Measurements from ENCODE around the gene CD38.

CD38 gene

DNA sequence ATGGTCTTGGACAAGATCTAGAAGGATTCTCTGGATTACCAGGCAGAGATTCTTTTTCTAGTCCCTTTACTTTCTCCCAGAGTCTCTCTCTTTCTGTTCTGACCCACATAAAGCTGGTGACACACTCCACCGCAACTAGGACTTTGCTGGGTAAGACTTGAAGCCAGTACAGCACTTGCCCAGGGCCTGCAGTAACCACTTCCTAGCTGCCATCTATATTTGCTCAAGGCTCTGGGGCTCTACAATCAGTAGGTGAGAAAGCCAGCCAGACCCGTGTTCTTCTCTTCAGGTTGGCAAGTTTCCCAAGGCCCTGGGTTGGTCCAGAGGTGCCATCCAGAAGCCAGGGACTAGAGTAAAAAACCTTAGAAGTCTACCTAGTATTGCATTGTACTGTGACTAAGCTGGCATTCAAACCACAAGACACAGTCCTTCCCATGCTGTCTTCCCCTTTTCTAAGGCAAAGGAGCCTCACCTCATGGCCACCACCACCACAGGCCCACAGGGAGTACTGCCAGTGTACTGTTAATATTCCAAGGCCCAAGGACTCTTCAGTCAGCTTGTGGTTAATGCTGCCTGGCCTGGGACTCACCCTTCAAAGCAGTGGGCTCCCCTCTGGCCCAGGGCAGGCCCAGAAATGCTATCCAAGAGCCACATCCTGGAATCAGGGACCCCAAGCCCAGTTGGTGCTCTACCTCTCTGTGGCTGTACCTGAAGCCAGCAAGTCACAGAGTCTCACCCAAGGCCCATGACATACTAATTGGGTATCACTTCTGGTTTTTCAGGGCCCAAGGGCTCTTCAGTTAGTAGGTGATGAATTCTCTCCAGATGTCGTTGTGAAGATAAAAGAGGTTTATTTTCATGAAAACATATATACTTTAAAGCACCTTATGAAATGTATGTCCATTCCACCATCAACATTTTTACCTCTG is 54.7 kb downstream of the CD38 start:
- Histone ChIP-seq H3K27ac (ENCODE audit: low read length, poor library complexity, severe bottlenecking) (no peak overlapping the region), H3K36me3 (ENCODE audit: control insufficient read depth in 1 of 2, insufficient read depth in 2 of 2, low read depth in 1 of 2, low read length in 2 of 2) (no peaks in the 10 kb centered on the region), H3K4me2 (ENCODE audit: low read length, poor library complexity, severe bottlenecking) (no peak overlapping the region), H3K27me3 (ENCODE audit: control insufficient read depth in 1 of 2, insufficient read depth in 1 of 2, low read length in 2 of 2) (no peaks in the 10 kb centered on the region), H3K4me3 (ENCODE audit: insufficient read depth in 1 of 2, low read depth in 1 of 2, low read length in 2 of 2) (no peak overlapping the region), H3K79me1 (replicated peaks; ENCODE audit: low read length, poor library complexity, severe bottlenecking) (no peaks in the 10 kb centered on the region), H2BK12ac (ENCODE audit: low read length in 2 of 2) (no peak overlapping the region), H4K8ac (ENCODE audit: low read length) (no peak overlapping the region), H3K9me3 (ENCODE audit: control insufficient read depth, low read length) (no peaks in the 10 kb centered on the region), H2AFZ (ENCODE audit: low read depth, low read length) (no peak overlapping the region), H3K4me1 (ENCODE audit: control insufficient read depth, insufficient read depth, low read depth, low read length) (peaks cover 1% of the 10 kb centered on the region), H3K9ac (ENCODE audit: low read length) (no peak overlapping the region), H2AK5ac (ENCODE audit: low read length, severe bottlenecking) (no peak overlapping the region), H3K4ac (ENCODE audit: low read depth in 1 of 2, low read length in 2 of 2) (no peak overlapping the region), H3K23ac (ENCODE audit: low read length in 2 of 2) (no peak overlapping the region), H2BK5ac (ENCODE audit: low read depth, low read length, poor library complexity, severe bottlenecking) (no peak overlapping the region), H3K14ac (ENCODE audit: low read length in 2 of 2) (no peak overlapping the region), H2BK15ac (ENCODE audit: low read depth, poor library complexity, severe bottlenecking) (no peak overlapping the region), H2BK120ac (ENCODE audit: low read depth, low read length) (no peak overlapping the region), H3K18ac (ENCODE audit: low read depth in 1 of 2, low read length in 2 of 2) (no peak overlapping the region), H4K91ac (ENCODE audit: low read length) (no peak overlapping the region)
- 83% methylated on average over 2 of the region's 3 CpGs for WGBS
- DNase-seq, result no peak

DNA sequence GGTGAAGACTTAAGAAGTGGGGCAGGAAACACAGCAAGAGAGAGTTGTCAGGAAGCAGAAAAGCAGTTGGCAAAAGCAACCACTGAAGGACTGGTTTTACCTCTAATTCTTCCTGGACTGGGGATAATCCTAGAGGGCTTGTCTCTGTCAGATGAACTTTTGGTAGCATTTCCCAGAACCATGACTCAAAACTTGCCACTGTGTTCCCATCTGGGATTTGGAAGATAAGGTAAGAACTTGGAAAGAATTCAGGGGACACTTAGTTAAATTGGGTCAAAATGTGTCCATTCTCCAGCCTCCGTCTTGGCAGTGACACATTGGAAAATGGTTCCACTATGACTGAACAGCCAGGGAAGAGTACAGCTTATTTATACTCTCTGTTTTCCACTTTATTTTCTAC is 55.7 kb downstream of the CD38 start:
- DNase-seq, result no peak

GRCh38 chr4:15836362-15836761 is 58.2 kb downstream of the CD38 start:
- no peak overlapping the region for H2AK5ac ChIP-seq (ENCODE audit: low read length, severe bottlenecking)
- H2BK12ac ChIP-seq (ENCODE audit: low read length in 2 of 2), result no peak overlapping the region
- no peak overlapping the region for H3K4me3 ChIP-seq (ENCODE audit: insufficient read depth in 1 of 2, low read depth in 1 of 2, low read length in 2 of 2)
- no peak overlapping the region for H3K23ac ChIP-seq (ENCODE audit: low read length in 2 of 2)
- H4K91ac ChIP-seq (ENCODE audit: low read length), result no peak overlapping the region
- peaks cover 1% of the 10 kb centered on the region for H3K4me1 ChIP-seq (ENCODE audit: control insufficient read depth, insufficient read depth, low read depth, low read length)
- H2BK15ac ChIP-seq (ENCODE audit: low read depth, poor library complexity, severe bottlenecking), result no peak overlapping the region
- no peak for DNase-seq
- H3K79me1 ChIP-seq (replicated peaks; ENCODE audit: low read length, poor library complexity, severe bottlenecking), result no peaks in the 10 kb centered on the region
- H3K36me3 ChIP-seq (ENCODE audit: control insufficient read depth in 1 of 2, insufficient read depth in 2 of 2, low read depth in 1 of 2, low read length in 2 of 2), result no peaks in the 10 kb centered on the region
- H2BK120ac ChIP-seq (ENCODE audit: low read depth, low read length), result no peak overlapping the region
- no peak overlapping the region for H2AFZ ChIP-seq (ENCODE audit: low read depth, low read length)
- H3K14ac ChIP-seq (ENCODE audit: low read length in 2 of 2), result no peak overlapping the region
- no peak overlapping the region for H2BK5ac ChIP-seq (ENCODE audit: low read depth, low read length, poor library complexity, severe bottlenecking)
- H3K9me3 ChIP-seq (ENCODE audit: control insufficient read depth, low read length), result no peaks in the 10 kb centered on the region
- no peak overlapping the region for H3K18ac ChIP-seq (ENCODE audit: low read depth in 1 of 2, low read length in 2 of 2)
- H3K27me3 ChIP-seq (ENCODE audit: control insufficient read depth in 1 of 2, insufficient read depth in 1 of 2, low read length in 2 of 2), result no peaks in the 10 kb centered on the region
- no peak overlapping the region for H4K8ac ChIP-seq (ENCODE audit: low read length)
- H3K4me2 ChIP-seq (ENCODE audit: low read length, poor library complexity, severe bottlenecking), result no peak overlapping the region
- no peak overlapping the region for H3K9ac ChIP-seq (ENCODE audit: low read length)
- no peak overlapping the region for H3K4ac ChIP-seq (ENCODE audit: low read depth in 1 of 2, low read length in 2 of 2)
- H3K27ac ChIP-seq (ENCODE audit: low read length, poor library complexity, severe bottlenecking), result no peak overlapping the region

More for the DNA sequence above, 55.7 kb downstream of the CD38 start:
- Histone ChIP-seq H2BK12ac (ENCODE audit: low read length in 2 of 2) (no peak overlapping the region), H3K36me3 (ENCODE audit: control insufficient read depth in 1 of 2, insufficient read depth in 2 of 2, low read depth in 1 of 2, low read length in 2 of 2) (no peaks in the 10 kb centered on the region), H3K23ac (ENCODE audit: low read length in 2 of 2) (no peak overlapping the region), H3K27me3 (ENCODE audit: control insufficient read depth in 1 of 2, insufficient read depth in 1 of 2, low read length in 2 of 2) (no peaks in the 10 kb centered on the region), H2BK120ac (ENCODE audit: low read depth, low read length) (no peak overlapping the region), H2BK15ac (ENCODE audit: low read depth, poor library complexity, severe bottlenecking) (no peak overlapping the region), H3K27ac (ENCODE audit: low read length, poor library complexity, severe bottlenecking) (no peak overlapping the region), H4K8ac (ENCODE audit: low read length) (no peak overlapping the region), H4K91ac (ENCODE audit: low read length) (no peak overlapping the region), H2AFZ (ENCODE audit: low read depth, low read length) (no peak overlapping the region), H3K9ac (ENCODE audit: low read length) (no peak overlapping the region), H3K4me2 (ENCODE audit: low read length, poor library complexity, severe bottlenecking) (no peak overlapping the region), H3K14ac (ENCODE audit: low read length in 2 of 2) (no peak overlapping the region), H3K79me1 (replicated peaks; ENCODE audit: low read length, poor library complexity, severe bottlenecking) (no peaks in the 10 kb centered on the region), H3K9me3 (ENCODE audit: control insufficient read depth, low read length) (no peaks in the 10 kb centered on the region), H2BK5ac (ENCODE audit: low read depth, low read length, poor library complexity, severe bottlenecking) (no peak overlapping the region), H3K4ac (ENCODE audit: low read depth in 1 of 2, low read length in 2 of 2) (no peak overlapping the region), H2AK5ac (ENCODE audit: low read length, severe bottlenecking) (no peak overlapping the region), H3K4me1 (ENCODE audit: control insufficient read depth, insufficient read depth, low read depth, low read length) (peaks cover 1% of the 10 kb centered on the region), H3K18ac (ENCODE audit: low read depth in 1 of 2, low read length in 2 of 2) (no peak overlapping the region), H3K4me3 (ENCODE audit: insufficient read depth in 1 of 2, low read depth in 1 of 2, low read length in 2 of 2) (no peak overlapping the region)
- WGBS, result 100% methylated on average over 1 of the region's 1 CpG

DNA sequence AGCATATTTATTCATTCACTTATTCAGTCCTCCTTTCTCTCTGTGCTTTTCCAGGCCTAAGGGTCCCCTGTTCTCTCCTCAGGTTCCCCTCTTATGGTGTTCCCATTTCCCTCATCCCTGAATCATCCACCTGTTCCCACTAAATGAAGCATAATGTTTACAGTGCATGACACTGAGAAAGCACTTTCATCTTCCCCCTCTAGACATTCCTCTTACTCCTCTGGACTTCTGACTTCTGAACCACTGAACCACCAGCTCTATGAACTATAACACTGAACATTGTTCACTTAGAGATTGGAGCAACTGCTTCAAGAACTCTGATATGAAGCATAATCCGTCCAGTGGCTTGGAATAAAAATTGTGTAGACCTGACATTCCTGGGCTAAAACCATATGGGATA is 59.5 kb downstream of the CD38 start:
- Histone ChIP-seq H3K9ac (ENCODE audit: low read length) (no peak overlapping the region), H2BK12ac (ENCODE audit: low read length in 2 of 2) (no peak overlapping the region), H2BK15ac (ENCODE audit: low read depth, poor library complexity, severe bottlenecking) (no peak overlapping the region)

More for the DNA sequence above, 59.5 kb downstream of the CD38 start:
- Histone ChIP-seq H3K4ac (ENCODE audit: low read depth in 1 of 2, low read length in 2 of 2) (no peak overlapping the region), H3K23ac (ENCODE audit: low read length in 2 of 2) (no peak overlapping the region), H2BK5ac (ENCODE audit: low read depth, low read length, poor library complexity, severe bottlenecking) (no peak overlapping the region), H3K36me3 (ENCODE audit: control insufficient read depth in 1 of 2, insufficient read depth in 2 of 2, low read depth in 1 of 2, low read length in 2 of 2) (no peaks in the 10 kb centered on the region), H2AFZ (ENCODE audit: low read depth, low read length) (no peak overlapping the region), H2BK120ac (ENCODE audit: low read depth, low read length) (no peak overlapping the region), H3K79me1 (replicated peaks; ENCODE audit: low read length, poor library complexity, severe bottlenecking) (no peaks in the 10 kb centered on the region), H3K9me3 (ENCODE audit: control insufficient read depth, low read length) (no peaks in the 10 kb centered on the region), H3K4me3 (ENCODE audit: insufficient read depth in 1 of 2, low read depth in 1 of 2, low read length in 2 of 2) (no peak overlapping the region), H3K27ac (ENCODE audit: low read length, poor library complexity, severe bottlenecking) (no peak overlapping the region), H3K27me3 (ENCODE audit: control insufficient read depth in 1 of 2, insufficient read depth in 1 of 2, low read length in 2 of 2) (no peaks in the 10 kb centered on the region), H3K4me1 (ENCODE audit: control insufficient read depth, insufficient read depth, low read depth, low read length) (peaks cover 1% of the 10 kb centered on the region), H3K14ac (ENCODE audit: low read length in 2 of 2) (no peak overlapping the region), H4K8ac (ENCODE audit: low read length) (no peak overlapping the region), H3K4me2 (ENCODE audit: low read length, poor library complexity, severe bottlenecking) (no peak overlapping the region), H3K18ac (ENCODE audit: low read depth in 1 of 2, low read length in 2 of 2) (no peak overlapping the region), H4K91ac (ENCODE audit: low read length) (no peak overlapping the region), H2AK5ac (ENCODE audit: low read length, severe bottlenecking) (no peak overlapping the region)
- 75% methylated on average over 1 of the region's 1 CpG for WGBS
- no peak for DNase-seq
